Measurements from ENCODE around the gene ARHGEF7. TPM values are rescaled to one million over a fixed set of nuclear protein-coding genes. Genes with fewer than 3 reads are reported as not detected.

The ARHGEF7 gene
- total RNA-seq, 3 donors from 2014 or later (not counting 1 experiment from before 2014, with no cell fraction given) = 99.9 to 135 (median 105) TPM

DNA sequence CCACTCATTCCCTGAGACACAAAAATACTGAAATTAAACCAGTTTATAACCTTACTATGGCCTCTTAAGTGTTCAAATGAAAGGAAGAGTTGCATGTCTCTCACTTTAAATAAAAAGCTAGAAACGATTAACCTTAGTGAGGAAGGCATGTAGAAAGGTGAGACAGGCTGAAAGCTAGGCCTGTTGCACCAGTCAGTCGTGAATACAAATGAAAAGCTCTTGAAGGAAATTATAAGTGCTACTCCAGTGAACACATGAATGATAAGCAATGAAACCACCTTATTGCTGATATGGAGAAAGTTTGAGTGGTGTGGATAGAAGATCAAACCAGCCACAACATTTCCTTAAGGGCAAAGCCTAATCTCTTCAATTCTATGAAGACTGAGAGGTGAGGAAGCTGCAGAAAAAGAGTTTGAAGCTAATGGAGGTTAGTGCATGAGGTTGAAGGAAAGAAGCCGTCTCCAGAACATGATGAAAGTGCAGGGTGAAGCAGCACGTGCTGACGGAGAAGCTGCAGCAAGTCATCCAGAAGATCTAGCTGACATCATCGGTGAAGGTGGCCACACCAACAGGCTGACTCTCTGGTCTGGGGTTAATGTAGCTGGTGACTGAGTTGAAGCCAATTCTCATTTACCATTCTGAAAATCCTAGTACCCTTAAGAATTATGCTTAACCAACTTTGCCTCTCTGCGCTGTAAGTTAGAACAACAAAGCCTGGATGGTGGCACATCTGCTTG, 110.9 kb downstream of the ARHGEF7 start:
- Histone ChIP-seq H3K27me3 (ENCODE audit: control insufficient read depth, insufficient read depth, low read length) (no peaks in the 10 kb centered on the region), H3K9me3 (ENCODE audit: control insufficient read depth, insufficient read depth, low read length) (no peaks in the 10 kb centered on the region), H3K36me3 (ENCODE audit: control insufficient read depth, insufficient read depth, low read length) (peaks cover 5% of the 10 kb centered on the region), H3K27ac (ENCODE audit: low read length) (no peak overlapping the region), H3K4me3 (ENCODE audit: low read length) (no peak overlapping the region), H3K4me1 (ENCODE audit: control insufficient read depth, insufficient read depth, low read length) (peaks cover 6% of the 10 kb centered on the region)
- Mint-ChIP-seq H3K9me3 (no peaks in the 10 kb centered on the region), H3K27ac (peak overlapping the region in 1 of 2 donors; percentile 15), H3K27me3 (ENCODE audit: low read depth in 2 of 2) (no peaks in the 10 kb centered on the region), H3K4me3 (no peak overlapping the region), H3K4me1 (peaks cover 34 to 40% of the 10 kb centered on the region in 2 donors), H3K36me3 (no peaks in the 10 kb centered on the region)
- DNase-seq (no peak), ATAC-seq (no peak)
- TF ChIP-seq, protein P1, sequence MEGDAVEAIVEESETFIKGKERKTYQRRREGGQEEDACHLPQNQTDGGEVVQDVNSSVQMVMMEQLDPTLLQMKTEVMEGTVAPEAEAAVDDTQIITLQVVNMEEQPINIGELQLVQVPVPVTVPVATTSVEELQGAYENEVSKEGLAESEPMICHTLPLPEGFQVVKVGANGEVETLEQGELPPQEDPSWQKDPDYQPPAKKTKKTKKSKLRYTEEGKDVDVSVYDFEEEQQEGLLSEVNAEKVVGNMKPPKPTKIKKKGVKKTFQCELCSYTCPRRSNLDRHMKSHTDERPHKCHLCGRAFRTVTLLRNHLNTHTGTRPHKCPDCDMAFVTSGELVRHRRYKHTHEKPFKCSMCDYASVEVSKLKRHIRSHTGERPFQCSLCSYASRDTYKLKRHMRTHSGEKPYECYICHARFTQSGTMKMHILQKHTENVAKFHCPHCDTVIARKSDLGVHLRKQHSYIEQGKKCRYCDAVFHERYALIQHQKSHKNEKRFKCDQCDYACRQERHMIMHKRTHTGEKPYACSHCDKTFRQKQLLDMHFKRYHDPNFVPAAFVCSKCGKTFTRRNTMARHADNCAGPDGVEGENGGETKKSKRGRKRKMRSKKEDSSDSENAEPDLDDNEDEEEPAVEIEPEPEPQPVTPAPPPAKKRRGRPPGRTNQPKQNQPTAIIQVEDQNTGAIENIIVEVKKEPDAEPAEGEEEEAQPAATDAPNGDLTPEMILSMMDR (IDR thresholded peaks at IDR 0.05) = no peak
- 83% methylated on average over 7 of the region's 7 CpGs for WGBS (ENCODE audit: insufficient coverage)
- intact Hi-C loops (cut with micrococcal nuclease) = no loop called here

DNA sequence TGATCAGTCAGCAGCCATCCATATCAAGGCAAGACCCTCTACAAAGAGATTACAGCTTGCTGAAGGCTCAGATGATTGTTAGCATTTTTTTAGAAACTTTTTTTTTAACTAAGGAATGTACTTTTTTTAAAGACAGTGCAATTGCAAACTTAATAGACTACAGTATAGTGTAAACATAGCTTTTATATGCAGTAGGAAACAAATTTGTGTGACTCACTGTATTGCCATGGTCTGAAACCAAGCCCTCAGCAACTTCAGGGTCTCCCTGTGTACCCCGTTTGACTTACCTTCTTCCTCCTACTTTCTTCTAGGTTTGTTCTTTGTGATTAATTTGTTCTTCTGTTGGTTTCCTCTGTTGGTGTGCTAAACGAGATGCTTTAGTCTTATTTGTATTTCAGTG, 112.3 kb downstream of the ARHGEF7 start:
- intact Hi-C loops (cut with micrococcal nuclease) = no loop called here

DNA sequence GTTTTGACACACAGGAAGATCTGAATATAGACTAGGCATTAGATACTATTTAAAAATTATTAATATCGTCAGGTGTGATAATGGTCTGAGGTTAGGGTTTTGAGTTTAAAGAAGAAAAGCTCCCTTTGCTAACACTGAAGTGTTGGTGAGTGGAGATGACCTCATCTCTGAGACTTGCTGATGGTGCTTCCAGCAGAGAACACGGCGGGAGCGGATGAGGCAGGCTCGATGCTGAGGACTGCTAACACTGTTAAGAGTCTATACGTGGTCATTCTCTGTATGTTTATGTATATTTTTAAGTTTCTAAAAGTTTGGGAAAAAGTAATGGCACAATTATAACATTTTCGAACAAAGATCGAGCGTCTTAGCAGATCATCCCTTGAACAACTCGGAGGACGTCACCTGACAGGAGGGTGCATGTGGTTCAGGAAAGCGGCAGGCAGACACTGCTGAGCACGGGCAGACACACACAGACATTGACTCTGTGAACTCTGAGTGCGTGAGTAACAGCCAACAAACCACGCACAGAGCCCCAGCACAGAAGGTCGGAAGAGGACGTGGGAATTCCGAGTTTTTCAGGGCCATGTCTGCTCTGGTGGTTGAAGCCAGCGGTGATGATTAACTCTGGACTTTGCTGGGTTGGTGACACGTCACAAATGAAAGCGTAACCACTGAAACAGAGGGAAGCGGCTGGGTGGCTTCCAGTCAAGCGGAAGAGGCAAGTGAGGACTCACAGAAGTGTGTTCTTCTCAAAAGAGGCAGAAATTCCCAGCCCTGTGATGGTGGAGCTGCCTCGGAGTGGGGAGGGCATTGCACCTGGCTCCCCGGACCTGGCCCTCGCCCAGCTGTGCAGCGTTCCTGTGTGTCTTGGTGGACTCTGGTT, 113.4 kb downstream of the ARHGEF7 start:
- TF ChIP-seq, protein P1 (IDR thresholded peaks at IDR 0.05) = no peak
- DNase-seq (no peak), ATAC-seq (no peak)
- no peak overlapping the region for H3K27ac ChIP-seq (ENCODE audit: low read length)
- Mint-ChIP-seq H3K4me1 (peaks cover 45 to 47% of the 10 kb centered on the region in 2 donors), H3K27me3 (ENCODE audit: low read depth in 2 of 2) (no peaks in the 10 kb centered on the region), H3K9me3 (no peaks in the 10 kb centered on the region), H3K27ac (no peak overlapping the region), H3K36me3 (no peaks in the 10 kb centered on the region), H3K4me3 (no peak overlapping the region)
- intact Hi-C loops (cut with micrococcal nuclease) = no loop called here
- H3K4me3 ChIP-seq (ENCODE audit: low read length) = no peak overlapping the region
- H3K4me1 ChIP-seq (ENCODE audit: control insufficient read depth, insufficient read depth, low read length) = no peaks in the 10 kb centered on the region
- H3K9me3 ChIP-seq (ENCODE audit: control insufficient read depth, insufficient read depth, low read length) = no peaks in the 10 kb centered on the region
- peaks cover 5% of the 10 kb centered on the region for H3K36me3 ChIP-seq (ENCODE audit: control insufficient read depth, insufficient read depth, low read length)
- H3K27me3 ChIP-seq (ENCODE audit: control insufficient read depth, insufficient read depth, low read length) = no peaks in the 10 kb centered on the region
- 96% methylated on average over 27 of the region's 27 CpGs for WGBS (ENCODE audit: insufficient coverage)

More for the DNA sequence above, 112.3 kb downstream of the ARHGEF7 start:
- no peak for ATAC-seq
- H3K36me3 ChIP-seq (ENCODE audit: control insufficient read depth, insufficient read depth, low read length) = peaks cover 5% of the 10 kb centered on the region
- H3K4me1 Mint-ChIP-seq = peaks cover 41 to 49% of the 10 kb centered on the region in 2 donors
- 83% methylated on average over 2 of the region's 2 CpGs for WGBS (ENCODE audit: insufficient coverage)
- H3K9me3 Mint-ChIP-seq = no peaks in the 10 kb centered on the region
- H3K36me3 Mint-ChIP-seq = no peaks in the 10 kb centered on the region
- no peak for DNase-seq
- no peak overlapping the region for H3K27ac ChIP-seq (ENCODE audit: low read length)
- no peaks in the 10 kb centered on the region for H3K27me3 Mint-ChIP-seq (ENCODE audit: low read depth in 2 of 2)
- no peak overlapping the region for H3K4me3 ChIP-seq (ENCODE audit: low read length)
- peaks cover 4% of the 10 kb centered on the region for H3K4me1 ChIP-seq (ENCODE audit: control insufficient read depth, insufficient read depth, low read length)
- H3K9me3 ChIP-seq (ENCODE audit: control insufficient read depth, insufficient read depth, low read length) = no peaks in the 10 kb centered on the region
- peak overlapping the region in 1 of 2 donors; percentile 22 for H3K27ac Mint-ChIP-seq
- TF ChIP-seq, protein P1 (IDR thresholded peaks at IDR 0.05) = no peak
- H3K27me3 ChIP-seq (ENCODE audit: control insufficient read depth, insufficient read depth, low read length) = no peaks in the 10 kb centered on the region
- no peak overlapping the region for H3K4me3 Mint-ChIP-seq

Data from natural killer cell (primary cell).